ENCODE measurements around the gene TCEAL3.
"Not testable (repeated sequence)": the region's sequence is repeated elsewhere in the genome, so short reads cannot be mapped to it uniquely, and the experiment has no call there.

The TCEAL3 gene

DNA sequence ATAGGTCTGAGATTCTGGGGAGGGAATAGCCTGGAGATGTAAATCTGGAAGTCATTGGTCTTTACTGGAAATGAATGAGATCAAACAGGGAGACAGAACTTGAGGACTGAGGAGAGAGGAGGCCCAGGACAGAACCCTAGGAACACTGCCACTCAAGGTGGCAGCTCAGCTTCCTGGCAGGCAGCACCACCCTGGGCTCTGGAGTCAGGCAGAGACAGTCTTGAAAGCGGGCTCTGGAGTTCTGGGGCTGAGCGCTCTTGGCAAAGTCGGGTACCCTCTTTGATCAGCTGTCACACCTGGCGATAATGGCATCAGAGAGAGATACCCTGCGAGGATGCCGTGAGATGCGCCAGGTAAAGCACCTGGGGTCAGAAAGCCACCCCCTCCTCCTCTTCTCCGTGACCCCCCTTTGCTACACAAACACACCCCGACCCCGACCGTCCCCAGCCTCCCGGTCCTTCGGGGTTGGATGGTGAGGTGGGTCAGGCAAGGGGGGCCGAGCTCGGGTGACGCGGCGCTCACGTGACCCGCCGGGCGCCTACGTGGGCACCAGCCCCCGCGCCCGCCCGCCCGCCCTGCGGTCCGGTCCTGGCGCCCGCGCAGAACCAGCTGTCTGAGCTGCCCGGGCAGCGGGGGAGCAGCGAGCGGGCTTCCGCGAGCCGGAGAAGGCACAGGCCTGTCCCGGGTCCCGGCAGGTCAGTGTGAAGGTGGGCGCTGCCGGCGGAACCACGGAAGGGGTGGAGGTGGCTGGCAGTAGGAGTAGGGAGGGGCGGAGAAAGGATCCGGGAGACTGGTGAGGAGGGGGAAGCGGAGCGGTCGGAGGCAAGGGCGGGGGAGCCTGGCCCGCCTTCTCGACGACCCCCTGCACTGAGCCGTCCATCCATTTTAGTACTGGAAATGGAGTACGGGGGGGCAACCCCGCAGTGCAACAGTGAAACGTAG is at the start of gene TCEAL3:
Gene TCEAL3, plus strand, starts transcription at position 600 of the 942 bp plus-strand sequence. CDS start 1,102 bp downstream, outside the sequence.
- peak; percentile 23 for DNase-seq

- no peak for DNase-seq
These were observed 47.5 kb upstream of the TCEAL3 start for GRCh38 chrX:103560256-103560655.

DNA sequence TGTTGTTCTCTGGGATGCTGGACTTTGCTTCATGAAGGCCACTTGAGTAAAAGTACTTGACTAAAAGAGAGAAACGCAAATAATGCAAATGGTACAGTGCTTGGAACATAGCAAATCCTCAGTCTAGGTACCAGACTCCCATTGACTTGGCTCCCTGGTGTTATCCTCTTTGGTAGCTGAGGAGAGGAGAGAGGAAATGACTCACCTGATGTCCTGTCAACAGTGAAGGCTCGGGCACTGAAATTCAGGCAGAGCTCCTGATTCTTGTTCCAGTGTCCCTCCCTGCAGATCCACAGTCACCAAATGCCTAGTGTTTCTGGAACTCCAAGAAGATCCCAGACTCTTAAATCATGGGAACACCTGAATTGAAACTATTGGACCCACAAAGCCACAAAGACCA is 45.0 kb upstream of the TCEAL3 start:
- no peak for DNase-seq

- DNase-seq, result no peak
These were observed 42.6 kb upstream of the TCEAL3 start for GRCh38 chrX:103565197-103565596.

GRCh38 chrX:103565752-103566151 is 42.0 kb upstream of the TCEAL3 start:
- DNase-seq, result no peak

GRCh38 chrX:103571121-103571520 is 36.6 kb upstream of the TCEAL3 start:
- no peak for DNase-seq

DNA sequence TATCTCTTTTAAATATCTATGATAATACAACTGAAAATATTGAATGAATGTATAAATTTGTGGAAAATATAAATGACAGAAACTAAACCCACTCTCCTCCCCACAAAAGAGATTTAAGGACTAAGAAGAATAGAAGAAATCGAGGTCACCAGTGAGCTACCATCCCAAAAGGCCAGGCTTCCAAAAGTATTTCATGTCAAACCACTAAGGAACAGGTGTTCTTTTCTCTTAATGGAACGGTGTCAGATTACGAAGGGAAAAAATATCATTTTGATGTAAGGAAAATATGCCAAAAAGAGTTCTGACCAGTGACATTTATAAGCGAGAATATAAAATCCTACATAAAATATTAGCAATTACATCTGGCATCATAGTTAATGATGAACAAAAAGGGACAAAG is 36.0 kb upstream of the TCEAL3 start:
- DNase-seq, result no peak

DNA sequence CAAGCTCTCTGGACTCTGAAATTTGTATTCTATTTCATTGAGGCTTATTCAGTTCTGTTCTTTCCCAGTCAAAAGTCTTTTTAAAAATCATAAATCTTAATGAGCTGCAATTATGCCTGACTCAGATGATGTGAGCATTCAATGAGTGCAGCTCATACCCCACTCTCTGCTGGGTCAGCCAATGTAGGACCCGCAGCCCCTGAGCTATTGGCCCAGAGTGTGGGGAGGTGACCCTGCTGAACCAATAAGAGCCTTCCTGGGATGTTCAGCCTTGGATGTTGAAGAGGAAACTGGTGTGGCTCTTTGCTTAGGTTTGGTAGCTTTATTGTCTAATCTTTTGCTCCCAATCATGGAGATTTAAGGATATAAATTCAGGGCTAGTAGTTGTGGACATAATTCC is 34.6 kb upstream of the TCEAL3 start:
- DNase-seq, result no peak

- peak; percentile 32 for DNase-seq
These were observed 23.2 kb upstream of the TCEAL3 start for GRCh38 chrX:103584596-103584995.

DNA sequence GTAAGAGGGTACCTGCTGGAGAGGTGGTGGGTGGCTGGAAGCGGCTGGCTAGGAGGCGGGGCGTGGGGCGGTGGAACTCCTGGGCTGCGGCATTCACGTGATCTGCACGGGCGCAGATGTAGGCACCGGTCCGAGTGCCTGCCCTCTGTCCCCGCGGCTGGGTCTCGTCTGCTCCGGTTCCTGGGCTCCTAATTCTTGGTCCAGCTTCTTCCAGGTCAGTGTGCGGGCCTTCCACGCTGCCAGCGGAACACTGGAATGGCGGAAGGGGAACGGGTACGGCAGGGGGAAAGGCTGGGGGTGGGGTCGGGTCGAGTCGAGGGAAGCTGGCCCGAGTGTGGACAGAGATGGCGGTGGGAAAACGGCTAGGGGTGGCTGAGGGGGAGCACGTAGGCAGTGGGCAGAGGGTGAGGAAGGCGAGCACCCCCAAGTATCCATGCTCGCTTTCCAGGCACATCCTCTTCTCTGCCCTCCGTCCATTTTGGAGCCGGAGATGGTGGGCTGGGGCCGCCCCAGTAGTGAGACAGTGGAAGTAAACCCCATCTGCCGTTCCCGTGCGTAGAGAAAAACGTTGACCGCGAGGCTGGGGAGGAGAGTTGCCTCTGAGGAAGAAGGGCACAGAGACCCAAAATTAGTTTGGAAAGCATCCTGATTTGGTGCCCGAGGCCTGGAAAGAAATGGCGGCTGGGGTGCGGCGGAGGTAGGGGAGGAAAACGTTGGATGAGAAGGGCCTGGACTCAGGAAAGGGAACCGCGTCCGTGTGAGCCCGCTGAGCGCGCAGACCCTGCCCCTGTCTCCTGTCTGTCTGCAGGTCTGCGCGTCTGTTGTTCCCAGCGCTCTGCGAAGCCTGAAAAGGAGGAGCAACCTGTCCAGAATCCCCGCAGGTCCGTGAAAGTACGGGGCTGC is 22.1 kb upstream of the TCEAL3 start, which contains the start of gene TCEAL4:
Gene TCEAL4, plus strand, starts transcription at position 105 of the 903 bp plus-strand sequence. CDS start 1,161 bp downstream, outside the sequence.
- peak; percentile 49 for DNase-seq

DNA sequence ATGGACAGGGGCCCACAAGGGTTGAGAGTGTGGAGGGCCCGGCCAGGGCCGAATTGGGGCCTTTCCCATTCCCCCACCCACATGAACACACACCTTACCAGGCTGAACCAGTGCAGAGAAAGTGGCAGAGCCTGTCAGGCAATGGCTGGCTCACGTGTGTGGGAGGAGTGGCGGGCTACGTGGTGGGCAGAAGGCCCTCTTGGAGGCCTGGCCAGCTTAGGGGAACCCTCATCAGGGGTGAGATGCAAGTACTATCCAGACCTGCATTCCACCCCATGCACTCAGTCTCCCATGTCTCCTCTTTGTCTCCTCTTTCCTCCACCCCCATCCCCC is 21.5 kb upstream of the TCEAL3 start:
- no peak for DNase-seq

DNA sequence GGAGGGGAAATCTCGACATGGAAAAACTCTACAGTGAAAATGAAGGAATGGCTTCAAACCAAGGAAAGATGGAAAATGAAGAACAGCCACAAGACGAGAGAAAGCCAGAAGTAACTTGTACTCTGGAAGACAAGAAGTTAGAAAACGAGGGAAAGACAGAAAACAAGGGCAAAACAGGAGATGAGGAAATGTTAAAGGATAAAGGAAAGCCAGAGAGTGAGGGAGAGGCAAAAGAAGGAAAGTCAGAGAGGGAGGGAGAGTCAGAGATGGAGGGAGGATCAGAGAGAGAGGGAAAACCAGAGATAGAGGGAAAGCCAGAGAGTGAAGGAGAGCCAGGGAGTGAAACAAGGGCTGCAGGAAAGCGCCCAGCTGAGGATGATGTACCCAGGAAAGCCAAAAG is 21.1 kb upstream of the TCEAL3 start:
- no peak for DNase-seq

DNA sequence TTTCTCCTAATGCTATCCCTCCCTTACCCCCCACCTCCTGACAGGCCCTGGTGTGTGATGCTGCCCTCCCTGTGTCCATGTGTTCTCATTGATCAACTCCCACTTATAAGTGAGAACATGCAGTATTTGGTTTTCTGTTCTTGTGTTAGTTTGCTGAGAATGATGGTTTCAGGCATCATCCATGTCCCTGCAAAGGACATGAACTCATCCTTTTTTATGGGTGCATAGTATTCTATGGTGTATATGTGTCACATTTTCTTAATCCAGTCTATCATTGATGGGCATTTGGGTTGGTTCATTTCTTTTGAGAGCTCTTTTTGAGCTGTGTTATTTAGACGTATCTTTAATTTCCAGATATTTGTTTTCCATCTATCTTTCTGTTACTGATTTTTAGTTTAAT is 15.5 kb upstream of the TCEAL3 start:
- not testable (repeated sequence) for DNase-seq

DNA sequence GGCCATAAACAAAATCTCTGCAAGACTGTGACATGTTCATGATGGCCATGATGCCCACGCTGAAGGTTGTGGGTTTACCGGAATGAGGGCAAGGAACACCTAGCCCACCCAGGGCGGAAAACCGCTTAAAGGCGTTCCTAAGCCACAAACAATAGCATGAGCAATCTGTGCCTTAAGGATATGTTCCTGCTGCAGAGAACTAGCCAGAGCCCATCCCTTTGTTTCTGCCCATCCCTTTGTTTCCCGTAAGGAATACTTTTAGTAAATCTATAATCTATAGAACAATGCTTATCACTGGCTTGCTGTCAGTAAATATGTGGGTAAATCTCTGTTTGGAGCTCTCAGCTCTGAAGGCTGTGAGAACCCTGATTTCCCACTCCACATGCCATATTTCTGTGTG is 12.6 kb upstream of the TCEAL3 start:
- DNase-seq, result not testable (repeated sequence)

DNA sequence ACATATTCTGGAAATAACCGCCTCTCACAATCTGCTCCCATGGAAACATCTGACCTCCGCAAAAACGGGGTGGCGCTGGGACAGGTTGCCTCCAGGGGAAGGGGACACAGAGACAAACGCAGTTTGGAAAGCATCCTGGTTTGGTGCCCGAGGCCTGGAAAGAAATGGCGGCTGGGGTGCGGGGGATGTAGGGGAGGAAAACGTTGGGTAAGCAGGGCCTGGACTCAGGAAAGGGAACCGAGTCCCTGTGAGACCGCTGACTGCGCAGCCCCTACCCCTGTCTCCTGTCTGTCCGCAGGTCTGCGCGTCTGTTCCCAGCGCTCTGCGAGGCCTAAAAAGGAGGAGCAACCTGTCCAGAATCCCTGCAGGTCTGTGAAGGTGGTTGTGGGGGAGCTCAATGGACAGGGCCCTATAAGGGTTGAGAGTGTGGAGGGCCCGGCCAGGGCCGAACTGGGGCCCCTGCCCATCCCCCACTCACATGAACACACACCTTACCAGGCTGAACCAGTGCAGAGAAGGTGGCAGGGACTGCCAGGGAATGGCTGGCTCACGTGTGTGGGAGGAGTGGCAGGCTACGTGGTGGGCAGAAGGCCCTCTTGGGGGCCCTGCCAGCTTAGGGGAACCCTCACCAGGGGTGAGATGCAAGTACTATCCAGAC is 672 bp downstream of the TCEAL3 start:
- DNase-seq, result no peak

DNA sequence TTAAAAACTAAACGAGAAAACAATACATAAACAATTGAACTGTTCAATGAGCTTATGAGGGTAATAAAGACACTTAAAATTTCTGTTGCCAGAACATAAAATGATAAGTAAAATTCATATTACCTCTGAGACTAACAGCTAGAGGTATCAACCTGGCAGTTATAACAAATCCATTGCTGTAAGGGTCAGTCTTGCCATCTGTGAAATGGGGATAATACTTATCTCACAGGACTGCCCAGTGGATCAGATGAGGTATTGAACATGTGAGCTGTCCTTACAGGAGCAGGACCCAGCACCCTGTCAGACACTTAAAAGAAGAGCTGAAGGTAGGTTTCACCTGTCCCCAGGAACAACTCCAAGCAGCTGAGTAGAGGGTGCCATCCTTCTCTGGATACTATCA is 2.5 kb downstream of the TCEAL3 start:
- no peak for DNase-seq

GRCh38 chrX:103613362-103613890 is 5.7 kb downstream of the TCEAL3 start:
- no peak for DNase-seq

- no peak for DNase-seq
These were observed 7.2 kb downstream of the TCEAL3 start for GRCh38 chrX:103614999-103615398.

DNA sequence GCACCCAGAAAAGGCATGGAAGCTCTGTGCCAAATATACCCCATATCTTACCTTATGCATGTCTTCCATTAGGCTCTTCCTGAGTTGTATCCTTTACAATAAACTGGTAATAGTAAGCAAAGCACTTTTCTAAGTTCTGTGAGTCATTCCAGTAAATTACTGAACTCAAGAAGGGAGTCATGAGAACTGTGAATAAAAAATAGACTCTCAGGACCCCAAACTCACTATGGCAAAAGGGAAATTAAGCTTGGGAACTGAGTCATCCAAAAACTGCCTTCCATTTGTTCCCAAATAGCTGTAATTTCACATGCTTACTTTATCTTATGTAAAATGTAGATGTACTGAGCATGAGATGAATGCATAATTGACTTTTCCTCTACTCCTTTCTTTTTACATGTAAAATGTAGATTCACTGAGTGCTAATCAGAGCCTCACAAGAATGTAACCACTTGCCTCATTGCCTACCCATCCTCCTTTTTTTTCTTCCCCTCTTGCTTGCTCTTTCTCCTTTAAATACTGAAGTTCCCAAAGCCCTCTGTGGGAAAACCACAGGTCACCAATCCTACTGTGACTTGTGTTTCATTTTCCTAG is 8.1 kb downstream of the TCEAL3 start:
- no peak for DNase-seq

DNA sequence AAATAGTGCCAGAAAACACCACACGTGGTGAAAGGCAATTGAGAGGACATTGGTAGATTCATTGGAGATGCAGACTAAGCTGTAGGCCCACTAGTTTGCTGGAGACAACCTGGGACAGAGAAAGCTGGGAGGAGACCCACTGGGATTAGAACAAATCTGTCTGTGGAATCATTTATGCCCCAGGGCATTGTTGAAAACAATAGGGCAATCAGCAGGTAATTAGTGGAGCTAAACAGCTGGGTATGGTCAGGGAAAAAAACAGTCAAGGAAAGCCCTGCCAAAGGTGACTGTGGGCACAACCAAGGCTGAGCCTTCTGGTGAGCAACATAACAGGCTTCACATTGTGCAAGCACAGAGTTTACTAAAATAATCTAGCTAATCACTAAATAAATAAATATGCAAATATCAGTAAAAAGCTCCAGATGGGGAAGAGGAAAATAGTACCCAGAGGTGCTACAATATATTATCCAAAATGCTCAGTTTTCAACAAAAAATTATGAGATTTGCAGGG is 9.0 kb downstream of the TCEAL3 start:
- DNase-seq, result no peak

- no peak for DNase-seq
These were observed 16.3 kb downstream of the TCEAL3 start for GRCh38 chrX:103624111-103624510.

DNA sequence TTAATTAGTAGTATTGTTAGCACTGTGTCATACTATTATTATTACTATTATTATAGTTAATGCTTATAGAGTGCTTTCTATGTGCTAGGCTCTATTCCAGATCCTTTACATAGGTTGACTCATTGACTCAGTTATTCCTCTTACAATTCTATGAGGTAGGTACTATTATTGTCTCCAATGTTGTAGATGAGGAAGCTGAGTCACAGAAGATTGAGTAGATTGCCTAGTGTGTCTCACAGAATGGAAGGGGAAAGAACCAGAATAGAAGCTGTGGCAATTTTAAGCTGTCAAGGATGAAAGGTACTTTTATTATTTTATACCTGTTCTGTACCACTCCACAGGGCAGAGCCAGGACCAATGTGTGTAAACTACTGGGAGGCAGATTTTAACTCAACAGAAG is 19.1 kb downstream of the TCEAL3 start:
- DNase-seq, result no peak
